Measurements from ENCODE around the gene CYYR1.

- TF ChIP-seq POLR2AphosphoS5 (IDR thresholded peaks at IDR 0.05; ENCODE audit: borderline replicate concordance, low read depth, low read length) (no peak), EZH2 (IDR thresholded peaks at IDR 0.05) (no peak), FOXP2 (optimal IDR thresholded peaks at IDR 0.05; ENCODE audit: control extremely low read depth, extremely low read length, insufficient read depth) (no peak)
These were observed 121.9 kb downstream of the CYYR1 start for GRCh38 chr21:26451081-26451740.
